ENCODE data around the gene PODN. TPM values are rescaled to one million over a fixed set of nuclear protein-coding genes. Genes with fewer than 3 reads are reported as not detected.
A peak's percentile ranks its signal among the peaks of the same experiment; 100 is the strongest.

Gene PODN
- total and polyA plus RNA-seq, 2 of the 4 experiments (the other 2 are of a cell fraction), result 0.54 to 6.2 TPM

DNA sequence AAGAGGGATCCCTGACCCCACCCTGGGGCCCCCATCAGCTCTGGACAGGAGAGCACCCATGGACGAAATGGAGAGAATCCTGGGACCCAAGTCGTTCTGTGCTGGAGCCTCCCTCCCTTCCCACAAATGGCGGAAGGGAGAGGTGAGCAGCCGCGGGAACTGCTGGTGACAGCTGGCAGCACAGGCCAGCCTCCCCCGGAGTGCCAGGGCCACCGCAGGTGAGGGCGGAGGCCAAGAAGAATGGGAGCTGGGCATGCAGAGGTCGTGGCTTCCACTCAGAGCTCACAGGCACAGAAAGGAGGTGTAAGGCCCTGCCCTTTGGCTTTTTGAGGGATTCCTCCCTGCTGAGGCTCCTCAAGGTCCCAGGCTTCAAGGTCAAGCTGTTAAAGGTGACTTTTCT lies 55.8 kb downstream of the PODN start:
- H3K4ac ChIP-seq (ENCODE audit: low read depth, low read length), result peak overlapping the region; percentile 99
- in situ Hi-C loops (cut with MboI; ENCODE audit: low sequenced_read_pairs) (no loop called here), intact Hi-C loops (cut with micrococcal nuclease) (no loop called here), dilution Hi-C loops (cut with HindIII; ENCODE audit: low sequenced_read_pairs, unreplicated experiment) (no loop called here)
- ATAC-seq (ENCODE audit: low read depth) (no peak), DNase-seq (no peak)
- no peaks in the 10 kb centered on the region for H3K9me3 ChIP-seq (ENCODE audit: control insufficient read depth, insufficient read depth, low read length)
- 87% methylated on average over 3 of the region's 9 CpGs; no CpG with 5 or more reads in 1 of the 2 experiments for WGBS, 2 experiments (ENCODE audit: extremely low coverage in 2 of 2, insufficient read length in 1 of 2)
- H4K5ac ChIP-seq (ENCODE audit: low read depth, low read length), result no peak overlapping the region
- no peak overlapping the region for H3K9ac ChIP-seq (ENCODE audit: low read depth, low read length)
- no peaks in the 10 kb centered on the region for H3K79me1 ChIP-seq (ENCODE audit: low read depth in 1 of 2, low read length in 2 of 2)
- BruUV-seq (replicated peaks), result no TSS peak
- peak overlapping the region; percentile 98 for H4K91ac ChIP-seq (ENCODE audit: insufficient read depth, low read depth, low read length)
- H3K4me2 ChIP-seq (ENCODE audit: low read depth, low read length), result no peak overlapping the region
- no peak overlapping the region; a peak in 1 of 4 replicates for H4K8ac ChIP-seq (ENCODE audit: low read depth in 2 of 2, low read length in 2 of 2)
- ChIA-PET CTCF (no interaction called here), POLR2A (ENCODE audit: unreplicated experiment) (no interaction called here)
- peak overlapping the region; percentile 9 for H2AFZ ChIP-seq (replicated peaks; ENCODE audit: low read length, poor library complexity)
- H3K14ac ChIP-seq (replicated peaks; ENCODE audit: low read depth, low read length), result no peak overlapping the region
- H3K27me3 ChIP-seq (ENCODE audit: control insufficient read depth, insufficient read depth, low read length), result no peaks in the 10 kb centered on the region
- H3K4me1 ChIP-seq (ENCODE audit: control insufficient read depth, insufficient read depth, low read length), result peaks cover 28% of the 10 kb centered on the region
- no peak for TF ChIP-seq FOS (IDR thresholded peaks at IDR 0.05; ENCODE audit: low read depth, low read length)
- TF ChIP-seq CEBPB (IDR thresholded peaks at IDR 0.05; ENCODE audit: low read depth, low read length), result no peak
- no peak for TF ChIP-seq RCOR1 (IDR thresholded peaks at IDR 0.05; ENCODE audit: insufficient replicate concordance, low read length)
- TF ChIP-seq NFE2L2 (IDR thresholded peaks at IDR 0.05; ENCODE audit: low read depth, low read length), result no peak
- no peak for TF ChIP-seq MAFK (IDR thresholded peaks at IDR 0.05; ENCODE audit: low read depth, low read length)
- no peak for TF ChIP-seq CHD1 (IDR thresholded peaks at IDR 0.05; ENCODE audit: low read depth, low read length)
- TF ChIP-seq, protein P1, sequence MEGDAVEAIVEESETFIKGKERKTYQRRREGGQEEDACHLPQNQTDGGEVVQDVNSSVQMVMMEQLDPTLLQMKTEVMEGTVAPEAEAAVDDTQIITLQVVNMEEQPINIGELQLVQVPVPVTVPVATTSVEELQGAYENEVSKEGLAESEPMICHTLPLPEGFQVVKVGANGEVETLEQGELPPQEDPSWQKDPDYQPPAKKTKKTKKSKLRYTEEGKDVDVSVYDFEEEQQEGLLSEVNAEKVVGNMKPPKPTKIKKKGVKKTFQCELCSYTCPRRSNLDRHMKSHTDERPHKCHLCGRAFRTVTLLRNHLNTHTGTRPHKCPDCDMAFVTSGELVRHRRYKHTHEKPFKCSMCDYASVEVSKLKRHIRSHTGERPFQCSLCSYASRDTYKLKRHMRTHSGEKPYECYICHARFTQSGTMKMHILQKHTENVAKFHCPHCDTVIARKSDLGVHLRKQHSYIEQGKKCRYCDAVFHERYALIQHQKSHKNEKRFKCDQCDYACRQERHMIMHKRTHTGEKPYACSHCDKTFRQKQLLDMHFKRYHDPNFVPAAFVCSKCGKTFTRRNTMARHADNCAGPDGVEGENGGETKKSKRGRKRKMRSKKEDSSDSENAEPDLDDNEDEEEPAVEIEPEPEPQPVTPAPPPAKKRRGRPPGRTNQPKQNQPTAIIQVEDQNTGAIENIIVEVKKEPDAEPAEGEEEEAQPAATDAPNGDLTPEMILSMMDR (conservative IDR thresholded peaks at IDR 0.05; ENCODE audit: low read depth, low read length), result no peak
- no peak for TF ChIP-seq RFX5 (IDR thresholded peaks at IDR 0.05; ENCODE audit: low read depth, low read length)
- no peak for TF ChIP-seq SMC3 (IDR thresholded peaks at IDR 0.05; ENCODE audit: low read depth, low read length)
- no peak for TF ChIP-seq BHLHE40 (IDR thresholded peaks at IDR 0.05; ENCODE audit: low read depth, low read length)
- TF ChIP-seq MXI1 (IDR thresholded peaks at IDR 0.05; ENCODE audit: borderline replicate concordance, low read depth, low read length), result no peak
- TF ChIP-seq, protein P2, sequence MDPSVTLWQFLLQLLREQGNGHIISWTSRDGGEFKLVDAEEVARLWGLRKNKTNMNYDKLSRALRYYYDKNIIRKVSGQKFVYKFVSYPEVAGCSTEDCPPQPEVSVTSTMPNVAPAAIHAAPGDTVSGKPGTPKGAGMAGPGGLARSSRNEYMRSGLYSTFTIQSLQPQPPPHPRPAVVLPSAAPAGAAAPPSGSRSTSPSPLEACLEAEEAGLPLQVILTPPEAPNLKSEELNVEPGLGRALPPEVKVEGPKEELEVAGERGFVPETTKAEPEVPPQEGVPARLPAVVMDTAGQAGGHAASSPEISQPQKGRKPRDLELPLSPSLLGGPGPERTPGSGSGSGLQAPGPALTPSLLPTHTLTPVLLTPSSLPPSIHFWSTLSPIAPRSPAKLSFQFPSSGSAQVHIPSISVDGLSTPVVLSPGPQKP (IDR thresholded peaks at IDR 0.05; ENCODE audit: borderline replicate concordance, low read depth, low read length), result no peak
- no peak for TF ChIP-seq MAZ (IDR thresholded peaks at IDR 0.05; ENCODE audit: borderline replicate concordance, low read depth, low read length)
- TF ChIP-seq RAD21 (IDR thresholded peaks at IDR 0.05; ENCODE audit: low read length), result no peak
- TF ChIP-seq POLR2A (IDR thresholded peaks at IDR 0.05; ENCODE audit: low read depth, low read length), result no peak
- TF ChIP-seq, protein P3, sequence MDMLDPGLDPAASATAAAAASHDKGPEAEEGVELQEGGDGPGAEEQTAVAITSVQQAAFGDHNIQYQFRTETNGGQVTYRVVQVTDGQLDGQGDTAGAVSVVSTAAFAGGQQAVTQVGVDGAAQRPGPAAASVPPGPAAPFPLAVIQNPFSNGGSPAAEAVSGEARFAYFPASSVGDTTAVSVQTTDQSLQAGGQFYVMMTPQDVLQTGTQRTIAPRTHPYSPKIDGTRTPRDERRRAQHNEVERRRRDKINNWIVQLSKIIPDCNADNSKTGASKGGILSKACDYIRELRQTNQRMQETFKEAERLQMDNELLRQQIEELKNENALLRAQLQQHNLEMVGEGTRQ (IDR thresholded peaks at IDR 0.05; ENCODE audit: low read depth, low read length), result no peak
- peak overlapping the region; percentile 99 for H2BK120ac ChIP-seq (ENCODE audit: low read depth, low read length)
- no peak overlapping the region for H2AK9ac ChIP-seq (replicated peaks; ENCODE audit: low read depth, low read length, poor library complexity)
- no peak overlapping the region for H3K4me3 ChIP-seq (ENCODE audit: insufficient read depth, low read depth, low read length)
- peak overlapping the region; percentile 35; the same call in 1 of the 2 replicates for H2AK5ac ChIP-seq (ENCODE audit: low read depth, low read length)
- peak overlapping the region; percentile 78; the same call in 1 of the 2 replicates for H2BK20ac ChIP-seq (ENCODE audit: low read depth, low read length)
- H3K56ac ChIP-seq (ENCODE audit: extremely low read depth, insufficient read depth, low read length), result no peak overlapping the region
- H3K27ac ChIP-seq (ENCODE audit: insufficient read depth, low read length), result no peak overlapping the region
- H2BK5ac ChIP-seq (ENCODE audit: low read depth, low read length, poor library complexity, severe bottlenecking), result no peak overlapping the region
- no peak overlapping the region for H3K18ac ChIP-seq (ENCODE audit: low read depth, low read length)
- peak overlapping the region; percentile 30; the same call in 1 of the 3 replicates for H2BK15ac ChIP-seq (ENCODE audit: low read depth, low read length)
- no peaks in the 10 kb centered on the region for H4K20me1 ChIP-seq (ENCODE audit: insufficient read depth, low read length)
- H3K36me3 ChIP-seq (ENCODE audit: control insufficient read depth, insufficient read depth, low read length), result no peaks in the 10 kb centered on the region
- H3K9me1 ChIP-seq (ENCODE audit: insufficient read depth, low read length), result peaks cover 41% of the 10 kb centered on the region
- no peak overlapping the region for H3K23ac ChIP-seq (ENCODE audit: low read depth, low read length)
